Measurements from ENCODE around the gene DGKA.

DGKA gene

DNA sequence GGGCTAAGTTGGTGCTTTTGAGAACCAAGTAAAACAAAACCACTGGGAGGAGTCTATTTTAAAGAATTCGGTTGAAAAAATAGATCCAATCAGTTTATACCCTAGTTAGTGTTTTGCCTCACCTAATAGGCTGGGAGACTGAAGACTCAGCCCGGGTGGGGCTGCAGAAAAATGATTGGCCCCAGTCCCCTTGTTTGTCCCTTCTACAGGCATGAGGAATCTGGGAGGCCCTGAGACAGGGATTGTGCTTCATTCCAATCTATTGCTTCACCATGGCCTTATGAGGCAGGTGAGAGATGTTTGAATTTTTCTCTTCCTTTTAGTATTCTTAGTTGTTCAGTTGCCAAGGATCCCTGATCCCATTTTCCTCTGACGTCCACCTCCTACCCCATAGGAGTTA, 41.1 kb downstream of the DGKA start:
- Histone ChIP-seq H3K4me3 (replicated peaks; ENCODE audit: insufficient read depth, low read length) (no peak overlapping the region), H3K27ac (replicated peaks) (peak overlapping the region; percentile 2; the same call in 1 of the 2 replicates), H3K27me3 (ENCODE audit: insufficient read depth, poor library complexity, severe bottlenecking) (no peaks in the 10 kb centered on the region)
- no peak for TF ChIP-seq GABPA (IDR thresholded peaks at IDR 0.05; ENCODE audit: low read depth)
- TF ChIP-seq SPI1 (IDR thresholded peaks at IDR 0.05; ENCODE audit: borderline replicate concordance, low read depth) = no peak
- TF ChIP-seq, protein P1, sequence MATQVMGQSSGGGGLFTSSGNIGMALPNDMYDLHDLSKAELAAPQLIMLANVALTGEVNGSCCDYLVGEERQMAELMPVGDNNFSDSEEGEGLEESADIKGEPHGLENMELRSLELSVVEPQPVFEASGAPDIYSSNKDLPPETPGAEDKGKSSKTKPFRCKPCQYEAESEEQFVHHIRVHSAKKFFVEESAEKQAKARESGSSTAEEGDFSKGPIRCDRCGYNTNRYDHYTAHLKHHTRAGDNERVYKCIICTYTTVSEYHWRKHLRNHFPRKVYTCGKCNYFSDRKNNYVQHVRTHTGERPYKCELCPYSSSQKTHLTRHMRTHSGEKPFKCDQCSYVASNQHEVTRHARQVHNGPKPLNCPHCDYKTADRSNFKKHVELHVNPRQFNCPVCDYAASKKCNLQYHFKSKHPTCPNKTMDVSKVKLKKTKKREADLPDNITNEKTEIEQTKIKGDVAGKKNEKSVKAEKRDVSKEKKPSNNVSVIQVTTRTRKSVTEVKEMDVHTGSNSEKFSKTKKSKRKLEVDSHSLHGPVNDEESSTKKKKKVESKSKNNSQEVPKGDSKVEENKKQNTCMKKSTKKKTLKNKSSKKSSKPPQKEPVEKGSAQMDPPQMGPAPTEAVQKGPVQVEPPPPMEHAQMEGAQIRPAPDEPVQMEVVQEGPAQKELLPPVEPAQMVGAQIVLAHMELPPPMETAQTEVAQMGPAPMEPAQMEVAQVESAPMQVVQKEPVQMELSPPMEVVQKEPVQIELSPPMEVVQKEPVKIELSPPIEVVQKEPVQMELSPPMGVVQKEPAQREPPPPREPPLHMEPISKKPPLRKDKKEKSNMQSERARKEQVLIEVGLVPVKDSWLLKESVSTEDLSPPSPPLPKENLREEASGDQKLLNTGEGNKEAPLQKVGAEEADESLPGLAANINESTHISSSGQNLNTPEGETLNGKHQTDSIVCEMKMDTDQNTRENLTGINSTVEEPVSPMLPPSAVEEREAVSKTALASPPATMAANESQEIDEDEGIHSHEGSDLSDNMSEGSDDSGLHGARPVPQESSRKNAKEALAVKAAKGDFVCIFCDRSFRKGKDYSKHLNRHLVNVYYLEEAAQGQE (IDR thresholded peaks at IDR 0.05; ENCODE audit: insufficient replicate concordance, low read depth) = no peak
- no peak for TF ChIP-seq POLR2AphosphoS5 (IDR thresholded peaks at IDR 0.05; ENCODE audit: low read depth)
- TF ChIP-seq CTCF (IDR thresholded peaks at IDR 0.05; ENCODE audit: insufficient read depth, low read length) = no peak
- no peak for DNase-seq (ENCODE audit: low read depth in 1 of 2, low spot score in 1 of 2)

DNA sequence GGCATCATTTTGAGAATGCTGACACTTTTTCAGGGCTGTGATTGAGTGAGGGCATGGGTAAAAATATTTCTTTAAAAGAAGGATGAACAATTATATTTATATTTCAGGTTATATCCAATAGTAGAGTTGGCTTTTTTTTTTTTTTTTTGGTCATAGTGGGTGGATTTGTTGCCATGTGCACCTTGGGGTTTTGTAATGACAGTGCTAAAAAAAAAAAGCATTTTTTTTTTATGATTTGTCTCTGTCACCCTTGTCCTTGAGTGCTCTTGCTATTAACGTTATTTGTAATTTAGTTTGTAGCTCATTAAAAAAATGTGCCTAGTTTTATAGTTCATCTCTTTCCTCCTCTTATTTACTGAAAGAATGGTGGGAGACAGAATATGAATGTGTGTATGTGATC, 41.5 kb downstream of the DGKA start:
- Histone ChIP-seq H3K4me3 (replicated peaks; ENCODE audit: insufficient read depth, low read length) (peak overlapping the region; percentile 48), H3K27ac (replicated peaks) (peak overlapping the region; percentile 57), H3K27me3 (ENCODE audit: insufficient read depth, poor library complexity, severe bottlenecking) (no peaks in the 10 kb centered on the region)
- TF ChIP-seq SPI1 (IDR thresholded peaks at IDR 0.05; ENCODE audit: borderline replicate concordance, low read depth) = no peak
- TF ChIP-seq, protein P1 (IDR thresholded peaks at IDR 0.05; ENCODE audit: insufficient replicate concordance, low read depth) = no peak
- TF ChIP-seq CTCF (IDR thresholded peaks at IDR 0.05; ENCODE audit: insufficient read depth, low read length) = no peak
- TF ChIP-seq POLR2AphosphoS5 (IDR thresholded peaks at IDR 0.05; ENCODE audit: low read depth) = no peak
- TF ChIP-seq GABPA (IDR thresholded peaks at IDR 0.05; ENCODE audit: low read depth) = no peak
- DNase-seq (ENCODE audit: low read depth in 1 of 2, low spot score in 1 of 2) = no peak

- TF ChIP-seq GABPA (IDR thresholded peaks at IDR 0.05; ENCODE audit: low read depth) (no peak), SPI1 (IDR thresholded peaks at IDR 0.05; ENCODE audit: borderline replicate concordance, low read depth) (peak; percentile 80)
- H3K27ac ChIP-seq (replicated peaks) = peak overlapping the region; percentile 57
- peak in 1 of 2 experiments; percentile 30 for DNase-seq (ENCODE audit: low read depth in 1 of 2, low spot score in 1 of 2)
These were observed 42.1 kb downstream of the DGKA start for GRCh38 chr12:55972911-55973598.

GRCh38 chr12:55973599-55974307, 42.8 kb downstream of the DGKA start, which contains the start of gene RAB5B:
TSS of gene RAB5B (plus strand) at chr12:55974078. CDS start at chr12:55986961, 12,883 bp downstream.
- DNase-seq (ENCODE audit: low read depth in 1 of 2, low spot score in 1 of 2) = peak; percentile 100
- Histone ChIP-seq H3K27me3 (ENCODE audit: insufficient read depth, poor library complexity, severe bottlenecking) (no peaks in the 10 kb centered on the region), H3K4me3 (replicated peaks; ENCODE audit: insufficient read depth, low read length) (peak within 1 kb of the TSS; percentile 99), H3K27ac (replicated peaks) (peak within 1 kb of the TSS; percentile 79)
- TF ChIP-seq SPI1 (IDR thresholded peaks at IDR 0.05; ENCODE audit: borderline replicate concordance, low read depth) (no peak), GABPA (IDR thresholded peaks at IDR 0.05; ENCODE audit: low read depth) (peak; percentile 46; the same call in 1 of the 2 replicates), POLR2AphosphoS5 (IDR thresholded peaks at IDR 0.05; ENCODE audit: low read depth) (peak; percentile 83)

More at GRCh38 chr12:55972911-55973598, 42.1 kb downstream of the DGKA start:
- peak overlapping the region; percentile 48 for H3K4me3 ChIP-seq (replicated peaks; ENCODE audit: insufficient read depth, low read length)
- H3K27me3 ChIP-seq (ENCODE audit: insufficient read depth, poor library complexity, severe bottlenecking) = no peaks in the 10 kb centered on the region
